ENCODE measurements around the gene CERK. TPM values are rescaled to one million over a fixed set of nuclear protein-coding genes. Genes with fewer than 3 reads are reported as not detected.

CERK gene
- total RNA-seq, 4 donors from 2014 or later: 17.8 to 69.1 (median 36.1) TPM

GRCh38 chr22:46747646-46748045, 9.6 kb upstream of the CERK start:
- no peak for TF ChIP-seq CTCF (IDR thresholded peaks at IDR 0.05; ENCODE audit: low read depth)

- TF ChIP-seq CTCF (IDR thresholded peaks at IDR 0.05; ENCODE audit: low read depth): no peak
These were observed 8.6 kb upstream of the CERK start for GRCh38 chr22:46746620-46747019.

- TF ChIP-seq CTCF (IDR thresholded peaks at IDR 0.05; ENCODE audit: low read depth): no peak
These were observed 8.1 kb upstream of the CERK start for GRCh38 chr22:46746192-46746591.

- TF ChIP-seq CTCF (IDR thresholded peaks at IDR 0.05; ENCODE audit: low read depth): no peak
These were observed 6.5 kb upstream of the CERK start for GRCh38 chr22:46744581-46744980.

- TF ChIP-seq CTCF (IDR thresholded peaks at IDR 0.05; ENCODE audit: low read depth): no peak
These were observed 4.6 kb upstream of the CERK start for GRCh38 chr22:46742576-46743221.

GRCh38 chr22:46741974-46742519, 4.0 kb upstream of the CERK start:
- TF ChIP-seq CTCF (IDR thresholded peaks at IDR 0.05; ENCODE audit: low read depth): no peak

GRCh38 chr22:46740910-46741780, 3.1 kb upstream of the CERK start:
- TF ChIP-seq CTCF (IDR thresholded peaks at IDR 0.05; ENCODE audit: low read depth): no peak
